ENCODE data around the gene ATP9B. TPM values are rescaled to one million over a fixed set of nuclear protein-coding genes. Genes with fewer than 3 reads are reported as not detected.

ATP9B gene
- total RNA-seq, 1 experiment from 2014 or later = 15.6 TPM

- no peaks in the 10 kb centered on the region for H3K36me3 ChIP-seq (ENCODE audit: low read depth, low read length)
- H2AFZ ChIP-seq (ENCODE audit: low read length) = no peak overlapping the region
- ATAC-seq (no peak), DNase-seq (no peak)
- no peaks in the 10 kb centered on the region for H3F3A ChIP-seq (ENCODE audit: low read length, unreplicated experiment)
- no peaks in the 10 kb centered on the region for H3K9me3 ChIP-seq (ENCODE audit: low read length)
- ChIA-PET POLR2A (ENCODE audit: unreplicated experiment) (no interaction called here), CTCF (no interaction called here)
- no peak overlapping the region for H3K4me2 ChIP-seq (ENCODE audit: low read length)
- no peak overlapping the region for H3K4me3 ChIP-seq (ENCODE audit: low read length)
- H3K4me1 ChIP-seq (ENCODE audit: insufficient read depth, low read length) = no peaks in the 10 kb centered on the region
- no peak overlapping the region for H3K27ac ChIP-seq (ENCODE audit: low read length)
- no TSS peak for BruUV-seq (replicated peaks)
- no peaks in the 10 kb centered on the region for H4K20me1 ChIP-seq (ENCODE audit: low read length)
- intact Hi-C loops (cut with micrococcal nuclease) = no loop called here
- H3K9me2 ChIP-seq (replicated peaks; ENCODE audit: low read length) = no peaks in the 10 kb centered on the region
- H3K9ac ChIP-seq (ENCODE audit: low read length) = no peak overlapping the region
- TF ChIP-seq EZH2 (IDR thresholded peaks at IDR 0.05; ENCODE audit: low read length, unreplicated experiment) (no peak), EZH2phosphoT487 (IDR thresholded peaks at IDR 0.05; ENCODE audit: borderline replicate concordance, low read length) (no peak), CTCF (conservative IDR thresholded peaks at IDR 0.05; ENCODE audit: low read depth, low read length) (no peak)
- H3K79me2 ChIP-seq (ENCODE audit: low read length) = no peaks in the 10 kb centered on the region
- no peaks in the 10 kb centered on the region for H3K27me3 ChIP-seq (ENCODE audit: low read length)
These were observed 263.9 kb downstream of the ATP9B start for GRCh38 chr18:79333046-79333445.

- Histone ChIP-seq H3K4me3 (ENCODE audit: low read length) (no peak overlapping the region), H3K4me2 (ENCODE audit: low read length) (no peak overlapping the region), H3K4me1 (ENCODE audit: insufficient read depth, low read length) (no peaks in the 10 kb centered on the region), H3K27me3 (ENCODE audit: low read length) (no peaks in the 10 kb centered on the region), H3K9me2 (replicated peaks; ENCODE audit: low read length) (no peaks in the 10 kb centered on the region), H3F3A (ENCODE audit: low read length, unreplicated experiment) (no peaks in the 10 kb centered on the region), H3K9me3 (ENCODE audit: low read length) (no peaks in the 10 kb centered on the region), H3K27ac (ENCODE audit: low read length) (no peak overlapping the region), H3K9ac (ENCODE audit: low read length) (no peak overlapping the region), H2AFZ (ENCODE audit: low read length) (no peak overlapping the region), H3K36me3 (ENCODE audit: low read depth, low read length) (peaks cover 5% of the 10 kb centered on the region; the same call in 1 of the 2 replicates), H3K79me2 (ENCODE audit: low read length) (no peaks in the 10 kb centered on the region), H4K20me1 (ENCODE audit: low read length) (no peaks in the 10 kb centered on the region)
- intact Hi-C loops (cut with micrococcal nuclease) = no loop called here
- TF ChIP-seq CTCF (conservative IDR thresholded peaks at IDR 0.05; ENCODE audit: low read depth, low read length) (no peak), EZH2 (IDR thresholded peaks at IDR 0.05; ENCODE audit: low read length, unreplicated experiment) (no peak), EZH2phosphoT487 (IDR thresholded peaks at IDR 0.05; ENCODE audit: borderline replicate concordance, low read length) (no peak)
- BruUV-seq (replicated peaks) = no TSS peak
- DNase-seq (no peak), ATAC-seq (no peak)
- ChIA-PET CTCF (no interaction called here), POLR2A (ENCODE audit: unreplicated experiment) (no interaction called here)
These were observed 265.5 kb downstream of the ATP9B start for GRCh38 chr18:79334496-79335233.

GRCh38 chr18:79335833-79336360, 266.7 kb downstream of the ATP9B start:
- Histone ChIP-seq H3K4me3 (ENCODE audit: low read length) (no peak overlapping the region), H3K9me2 (replicated peaks; ENCODE audit: low read length) (no peaks in the 10 kb centered on the region), H3K36me3 (ENCODE audit: low read depth, low read length) (peaks cover 5% of the 10 kb centered on the region; the same call in 1 of the 2 replicates), H3K27me3 (ENCODE audit: low read length) (no peaks in the 10 kb centered on the region), H4K20me1 (ENCODE audit: low read length) (no peaks in the 10 kb centered on the region), H3F3A (ENCODE audit: low read length, unreplicated experiment) (no peaks in the 10 kb centered on the region), H3K9me3 (ENCODE audit: low read length) (no peaks in the 10 kb centered on the region), H3K27ac (ENCODE audit: low read length) (no peak overlapping the region), H2AFZ (ENCODE audit: low read length) (no peak overlapping the region), H3K79me2 (ENCODE audit: low read length) (no peaks in the 10 kb centered on the region), H3K4me1 (ENCODE audit: insufficient read depth, low read length) (no peaks in the 10 kb centered on the region), H3K9ac (ENCODE audit: low read length) (no peak overlapping the region), H3K4me2 (ENCODE audit: low read length) (no peak overlapping the region)
- TF ChIP-seq CTCF (conservative IDR thresholded peaks at IDR 0.05; ENCODE audit: low read depth, low read length) (no peak), EZH2phosphoT487 (IDR thresholded peaks at IDR 0.05; ENCODE audit: borderline replicate concordance, low read length) (no peak), EZH2 (IDR thresholded peaks at IDR 0.05; ENCODE audit: low read length, unreplicated experiment) (no peak)
- ChIA-PET POLR2A (ENCODE audit: unreplicated experiment) (no interaction called here), CTCF (no interaction called here)
- no TSS peak for BruUV-seq (replicated peaks)
- intact Hi-C loops (cut with micrococcal nuclease) = no loop called here
- no peak for DNase-seq
- ATAC-seq = no peak

All from PC-3 (cell line).